Effector CD4-positive, alpha-beta T cell (primary cell): ENCODE data around the gene CISH.

Source experiments
- DNase-seq: peaks from one replicate; pipeline ENCODE4 v3.0.0-alpha.2; 2020
- total RNA-seq: gene quantifications from one replicate; lab custom pipeline; 2026; lab: John Stamatoyannopoulos, UW

CISH gene
- total RNA-seq = 52.7 reads per million, percentile 69 among the genes with 10 or more reads in this experiment

GRCh38 chr3:50611464-50612233, at the start of gene CISH:
Gene CISH, minus strand, starts transcription at chr3:50611774. Its CDS starts 124 bp downstream, at chr3:50611650.
- DNase-seq = peak; percentile 86

GRCh38 chr3:50660386-50660785, 48.8 kb upstream of the CISH start:
- DNase-seq = no peak

GRCh38 chr3:50658831-50659230, 47.3 kb upstream of the CISH start:
- no peak for DNase-seq

GRCh38 chr3:50658416-50658815, 46.8 kb upstream of the CISH start:
- no peak for DNase-seq

- DNase-seq = no peak
Observed at GRCh38 chr3:50657816-50658215, 46.2 kb upstream of the CISH start.

GRCh38 chr3:50657407-50657806, 45.8 kb upstream of the CISH start:
- no peak for DNase-seq

GRCh38 chr3:50656417-50657195, 45.0 kb upstream of the CISH start:
- no peak for DNase-seq

- no peak for DNase-seq
Observed at GRCh38 chr3:50655009-50655830, 43.6 kb upstream of the CISH start.

- DNase-seq = no peak
Observed at GRCh38 chr3:50653937-50654595, 42.5 kb upstream of the CISH start.

GRCh38 chr3:50652709-50653108, 41.1 kb upstream of the CISH start:
- peak; percentile 33 for DNase-seq

- no peak for DNase-seq
Observed at GRCh38 chr3:50651920-50652529, 40.5 kb upstream of the CISH start.

GRCh38 chr3:50651445-50651844, 39.9 kb upstream of the CISH start:
- no peak for DNase-seq

GRCh38 chr3:50650018-50650417, 38.4 kb upstream of the CISH start:
- DNase-seq = no peak

GRCh38 chr3:50649451-50649931, 37.9 kb upstream of the CISH start:
- DNase-seq = no peak

GRCh38 chr3:50648944-50649343, 37.4 kb upstream of the CISH start:
- DNase-seq = no peak

- DNase-seq = no peak
Observed at GRCh38 chr3:50648313-50648712, 36.7 kb upstream of the CISH start.

- DNase-seq = no peak
Observed at GRCh38 chr3:50645378-50645777, 33.8 kb upstream of the CISH start.

- DNase-seq = no peak
Observed at GRCh38 chr3:50644561-50644960, 33.0 kb upstream of the CISH start.

GRCh38 chr3:50642382-50642781, 30.8 kb upstream of the CISH start:
- DNase-seq = no peak

GRCh38 chr3:50639055-50639494, 27.5 kb upstream of the CISH start:
- no peak for DNase-seq

- DNase-seq = no peak
Observed at GRCh38 chr3:50637945-50638344, 26.4 kb upstream of the CISH start.

- DNase-seq = no peak
Observed at GRCh38 chr3:50637011-50637410, 25.4 kb upstream of the CISH start.
